ENCODE measurements around the gene PRSS22. TPM values are rescaled to one million over a fixed set of nuclear protein-coding genes. Genes with fewer than 3 reads are reported as not detected.

Gene PRSS22
- polyA plus RNA-seq, 1 donor (not counting 4 experiments of a cell fraction or from before 2014, with no cell fraction given) = 2.2 TPM

DNA sequence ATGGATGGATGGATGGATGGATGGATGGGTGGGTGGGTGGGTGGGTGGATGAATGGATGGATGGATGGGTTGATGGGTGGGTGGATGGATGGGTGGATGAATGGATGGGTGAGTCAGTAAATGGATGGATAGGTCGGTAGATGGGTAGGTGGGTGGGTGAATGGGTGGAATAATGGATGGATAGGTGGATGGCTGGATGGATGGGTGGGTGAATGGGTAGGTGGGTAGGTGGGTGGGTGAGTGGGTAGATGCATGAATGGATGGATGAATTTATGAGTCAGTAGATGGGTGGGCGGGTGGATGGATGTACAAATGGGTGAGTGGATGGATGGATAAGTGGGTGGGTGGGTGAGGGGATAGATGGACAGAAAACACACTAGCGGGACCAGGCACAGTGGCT is 23.0 kb downstream of the PRSS22 start:
- Histone ChIP-seq H3K4me2 (ENCODE audit: control insufficient read depth, extremely low read depth, insufficient read depth, low read depth, low read length) (no peak overlapping the region), H3K79me2 (ENCODE audit: control insufficient read depth, insufficient read depth, low read length) (no peaks in the 10 kb centered on the region), H2AFZ (ENCODE audit: control insufficient read depth, low read length) (no peak overlapping the region), H3K36me3 (ENCODE audit: control insufficient read depth in 2 of 2, extremely low read depth in 1 of 2, insufficient read depth in 2 of 2, low read length in 2 of 2) (no peaks in the 10 kb centered on the region), H3K9me1 (ENCODE audit: control insufficient read depth, extremely low read depth, insufficient read depth, low read length) (no peaks in the 10 kb centered on the region), H3K9ac (ENCODE audit: control insufficient read depth, extremely low read depth, insufficient read depth, low read length) (no peak overlapping the region), H3K9me3 (ENCODE audit: control insufficient read depth, low read depth, low read length) (no peaks in the 10 kb centered on the region), H3K27me3 (ENCODE audit: control insufficient read depth, extremely low read depth, insufficient read depth, low read length) (peaks cover 25% of the 10 kb centered on the region), H3K4me3 (ENCODE audit: control insufficient read depth in 2 of 3, extremely low read depth in 1 of 3, insufficient read depth in 2 of 3, low read depth in 1 of 3, low read length in 3 of 3) (no peak overlapping the region), H4K20me1 (ENCODE audit: control insufficient read depth, extremely low read depth, insufficient read depth, low read length) (no peaks in the 10 kb centered on the region), H3K4me1 (ENCODE audit: control insufficient read depth, extremely low read depth, insufficient read depth, low read length) (peaks cover 31% of the 10 kb centered on the region), H3K27ac (ENCODE audit: control insufficient read depth, insufficient read depth, low read length) (no peak overlapping the region)
- TF ChIP-seq, protein P1, sequence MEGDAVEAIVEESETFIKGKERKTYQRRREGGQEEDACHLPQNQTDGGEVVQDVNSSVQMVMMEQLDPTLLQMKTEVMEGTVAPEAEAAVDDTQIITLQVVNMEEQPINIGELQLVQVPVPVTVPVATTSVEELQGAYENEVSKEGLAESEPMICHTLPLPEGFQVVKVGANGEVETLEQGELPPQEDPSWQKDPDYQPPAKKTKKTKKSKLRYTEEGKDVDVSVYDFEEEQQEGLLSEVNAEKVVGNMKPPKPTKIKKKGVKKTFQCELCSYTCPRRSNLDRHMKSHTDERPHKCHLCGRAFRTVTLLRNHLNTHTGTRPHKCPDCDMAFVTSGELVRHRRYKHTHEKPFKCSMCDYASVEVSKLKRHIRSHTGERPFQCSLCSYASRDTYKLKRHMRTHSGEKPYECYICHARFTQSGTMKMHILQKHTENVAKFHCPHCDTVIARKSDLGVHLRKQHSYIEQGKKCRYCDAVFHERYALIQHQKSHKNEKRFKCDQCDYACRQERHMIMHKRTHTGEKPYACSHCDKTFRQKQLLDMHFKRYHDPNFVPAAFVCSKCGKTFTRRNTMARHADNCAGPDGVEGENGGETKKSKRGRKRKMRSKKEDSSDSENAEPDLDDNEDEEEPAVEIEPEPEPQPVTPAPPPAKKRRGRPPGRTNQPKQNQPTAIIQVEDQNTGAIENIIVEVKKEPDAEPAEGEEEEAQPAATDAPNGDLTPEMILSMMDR (optimal IDR thresholded peaks at IDR 0.05 in 1 of 3, IDR thresholded peaks at IDR 0.05 in 1 of 3, conservative IDR thresholded peaks at IDR 0.05 in 1 of 3; ENCODE audit: extremely low read depth in 1 of 3, insufficient read depth in 2 of 3, low read length in 3 of 3) = no peak
- TF ChIP-seq EZH2 (IDR thresholded peaks at IDR 0.05; ENCODE audit: low read length) = no peak
- FAIRE-seq = no peak
- no peak for DNase-seq (ENCODE audit: low read depth, low spot score)
- dilution Hi-C loops (cut with MboI; ENCODE audit: extremely low pct_ligation_motif_present, low sequenced_read_pairs) = no loop called here

DNA sequence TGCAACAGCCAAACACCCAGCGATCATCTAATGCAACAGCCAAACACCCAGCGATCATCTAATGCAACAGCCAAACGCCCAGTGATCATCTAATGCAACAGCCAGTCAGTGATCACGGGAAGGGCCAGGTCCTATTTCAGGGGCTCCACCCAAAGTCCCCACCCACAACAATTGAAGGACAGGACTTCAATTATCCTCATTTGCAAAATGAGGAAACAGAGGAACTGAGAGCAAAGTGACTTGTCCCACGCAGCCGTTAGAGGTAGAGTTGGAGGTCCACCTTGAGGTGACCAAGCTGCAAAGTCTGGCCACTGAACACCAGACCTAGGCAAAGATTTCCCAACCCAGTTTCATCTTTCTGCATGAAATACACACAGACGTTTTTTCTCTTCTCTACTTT is 24.2 kb downstream of the PRSS22 start:
- Histone ChIP-seq H3K27me3 (ENCODE audit: control insufficient read depth, extremely low read depth, insufficient read depth, low read length) (peaks cover 37% of the 10 kb centered on the region), H3K36me3 (ENCODE audit: control insufficient read depth in 2 of 2, extremely low read depth in 1 of 2, insufficient read depth in 2 of 2, low read length in 2 of 2) (no peaks in the 10 kb centered on the region), H3K27ac (ENCODE audit: control insufficient read depth, insufficient read depth, low read length) (no peak overlapping the region), H3K9ac (ENCODE audit: control insufficient read depth, extremely low read depth, insufficient read depth, low read length) (no peak overlapping the region), H3K9me3 (ENCODE audit: control insufficient read depth, low read depth, low read length) (no peaks in the 10 kb centered on the region), H3K4me2 (ENCODE audit: control insufficient read depth, extremely low read depth, insufficient read depth, low read depth, low read length) (no peak overlapping the region), H3K9me1 (ENCODE audit: control insufficient read depth, extremely low read depth, insufficient read depth, low read length) (no peaks in the 10 kb centered on the region), H3K4me3 (ENCODE audit: control insufficient read depth in 2 of 3, extremely low read depth in 1 of 3, insufficient read depth in 2 of 3, low read depth in 1 of 3, low read length in 3 of 3) (no peak overlapping the region), H4K20me1 (ENCODE audit: control insufficient read depth, extremely low read depth, insufficient read depth, low read length) (no peaks in the 10 kb centered on the region), H3K79me2 (ENCODE audit: control insufficient read depth, insufficient read depth, low read length) (no peaks in the 10 kb centered on the region), H3K4me1 (ENCODE audit: control insufficient read depth, extremely low read depth, insufficient read depth, low read length) (peaks cover 32% of the 10 kb centered on the region), H2AFZ (ENCODE audit: control insufficient read depth, low read length) (no peak overlapping the region)
- TF ChIP-seq EZH2 (IDR thresholded peaks at IDR 0.05; ENCODE audit: low read length) = no peak
- TF ChIP-seq, protein P1 (optimal IDR thresholded peaks at IDR 0.05 in 1 of 3, IDR thresholded peaks at IDR 0.05 in 1 of 3, conservative IDR thresholded peaks at IDR 0.05 in 1 of 3; ENCODE audit: extremely low read depth in 1 of 3, insufficient read depth in 2 of 3, low read length in 3 of 3) = no peak
- DNase-seq (ENCODE audit: low read depth, low spot score) (no peak), FAIRE-seq (no peak)
- dilution Hi-C loops (cut with MboI; ENCODE audit: extremely low pct_ligation_motif_present, low sequenced_read_pairs) = no loop called here
